Peyer's patch (tissue), 4 donors: ENCODE data around the gene ZBTB16.

Experiments used
- CTCF ChIP-seq, 6 experiments: fragments of 450-650 bp in 4 of 6; fragments of 200-600 bp in 2 of 6; sonication (generic) in 1 of 6; IDR thresholded peaks; one replicate each; pipeline ENCODE4 v1.5.1; 2017 to 2019; ENCODE audit warnings: antibody characterized with exemption in 6 of 6, mild to moderate bottlenecking in 3 of 6, moderate library complexity in 1 of 6
- POLR2A ChIP-seq, 2 donors: fragments of 450-650 bp; IDR thresholded peaks; one replicate each; pipeline ENCODE4 v1.5.1; 2017; ENCODE audit warnings: antibody characterized with exemption in 2 of 2, mild to moderate bottlenecking in 2 of 2, moderate library complexity in 2 of 2

- TF ChIP-seq CTCF (IDR thresholded peaks at IDR 0.05) (no peak), POLR2A (IDR thresholded peaks at IDR 0.05) (no peak)
Observed at GRCh38 chr11:114250993-114251814, 191.7 kb downstream of the ZBTB16 start.
